CMK (cell line): ENCODE measurements around the gene FEM1C.
"Not testable (repeated sequence)": the region's sequence is repeated elsewhere in the genome, so short reads cannot be mapped to it uniquely, and the experiment has no call there.

Source experiments
- DNase-seq: peaks from one replicate; pipeline ENCODE4 v3.0.0-alpha.2; 2010; ENCODE audit warnings: low read depth

FEM1C gene

GRCh38 chr5:115520191-115520590, 24.4 kb downstream of the FEM1C start:
- no peak for DNase-seq

- DNase-seq = no peak
Measured at GRCh38 chr5:115516372-115516771, 28.2 kb downstream of the FEM1C start.

- no peak for DNase-seq
Measured at GRCh38 chr5:115514220-115514619, 30.4 kb downstream of the FEM1C start.

- DNase-seq = no peak
Measured at GRCh38 chr5:115511632-115512031, 32.9 kb downstream of the FEM1C start.

GRCh38 chr5:115510145-115510645, 34.4 kb downstream of the FEM1C start:
- DNase-seq = no peak

- DNase-seq = no peak
Measured at GRCh38 chr5:115509547-115509946, 35.0 kb downstream of the FEM1C start.

GRCh38 chr5:115507681-115508080, 36.9 kb downstream of the FEM1C start:
- no peak for DNase-seq

GRCh38 chr5:115503420-115503819, 41.2 kb downstream of the FEM1C start:
- no peak for DNase-seq

- no peak for DNase-seq
Measured at GRCh38 chr5:115501464-115502210, 42.9 kb downstream of the FEM1C start.

- no peak for DNase-seq
Measured at GRCh38 chr5:115500225-115500624, 44.4 kb downstream of the FEM1C start.

- no peak for DNase-seq
Measured at GRCh38 chr5:115496936-115497576, 47.5 kb downstream of the FEM1C start.

- no peak for DNase-seq
Measured at GRCh38 chr5:115494570-115495289, 49.8 kb downstream of the FEM1C start.

GRCh38 chr5:115490596-115490995, 54.0 kb downstream of the FEM1C start:
- no peak for DNase-seq

GRCh38 chr5:115489733-115490132, 54.8 kb downstream of the FEM1C start:
- no peak for DNase-seq

GRCh38 chr5:115487756-115488155, 56.8 kb downstream of the FEM1C start:
- no peak for DNase-seq

- no peak for DNase-seq
Measured at GRCh38 chr5:115487168-115487567, 57.4 kb downstream of the FEM1C start.

- DNase-seq = no peak
Measured at GRCh38 chr5:115486728-115487127, 57.8 kb downstream of the FEM1C start.

- no peak for DNase-seq
Measured at GRCh38 chr5:115484368-115484767, 60.2 kb downstream of the FEM1C start.

- DNase-seq = no peak
Measured at GRCh38 chr5:115480900-115481299, 63.7 kb downstream of the FEM1C start.

- DNase-seq = no peak
Measured at GRCh38 chr5:115480271-115480670, 64.3 kb downstream of the FEM1C start.

- not testable (repeated sequence) for DNase-seq
Measured at GRCh38 chr5:115479166-115479873, 65.3 kb downstream of the FEM1C start.

- no peak for DNase-seq
Measured at GRCh38 chr5:115478281-115478680, 66.3 kb downstream of the FEM1C start.
